Fibroblast of mammary gland (primary cell): ENCODE measurements around the gene SYNJ2.
A peak's percentile ranks its signal among the peaks of the same experiment; 100 is the strongest.

Experiments used
- DNase-seq: peaks from one replicate; pipeline ENCODE4 v3.0.0-alpha.2; 2010; ENCODE audit warnings: low read depth
- H3K4me3 ChIP-seq: 2 replicates; pipeline ENCODE4 v1.5.1; 2011; ENCODE audit warnings: low read depth, mild to moderate bottlenecking, low read length, moderate library complexity; ENCODE audit not compliant: control insufficient read depth
- CTCF ChIP-seq: conservative IDR thresholded peaks from 2 replicates; pipeline ENCODE4 v1.5.1; 2011; ENCODE audit warnings: low read depth, low read length, inconsistent platforms; ENCODE audit not compliant: control insufficient read depth, insufficient read depth

The SYNJ2 gene

DNA sequence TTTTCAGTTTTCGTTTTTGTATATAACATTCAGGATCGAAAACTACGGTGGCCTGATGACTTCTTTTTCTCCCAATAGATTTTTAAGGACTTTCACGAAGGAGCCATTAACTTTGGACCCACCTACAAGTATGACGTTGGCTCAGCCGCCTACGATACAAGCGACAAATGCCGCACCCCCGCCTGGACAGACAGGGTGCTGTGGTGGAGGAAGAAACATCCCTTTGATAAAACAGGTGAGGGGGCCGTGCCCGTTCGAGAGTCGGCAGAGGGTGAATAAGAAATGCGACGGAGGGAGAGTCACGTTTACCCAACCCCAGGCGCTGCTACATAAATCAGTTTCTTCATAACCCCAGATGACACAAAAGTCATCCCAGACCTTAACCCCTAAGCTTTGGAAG lies 94.9 kb downstream of the SYNJ2 start:
- H3K4me3 ChIP-seq, result no peak overlapping the region
- no peak for TF ChIP-seq CTCF
- no peak for DNase-seq

DNA sequence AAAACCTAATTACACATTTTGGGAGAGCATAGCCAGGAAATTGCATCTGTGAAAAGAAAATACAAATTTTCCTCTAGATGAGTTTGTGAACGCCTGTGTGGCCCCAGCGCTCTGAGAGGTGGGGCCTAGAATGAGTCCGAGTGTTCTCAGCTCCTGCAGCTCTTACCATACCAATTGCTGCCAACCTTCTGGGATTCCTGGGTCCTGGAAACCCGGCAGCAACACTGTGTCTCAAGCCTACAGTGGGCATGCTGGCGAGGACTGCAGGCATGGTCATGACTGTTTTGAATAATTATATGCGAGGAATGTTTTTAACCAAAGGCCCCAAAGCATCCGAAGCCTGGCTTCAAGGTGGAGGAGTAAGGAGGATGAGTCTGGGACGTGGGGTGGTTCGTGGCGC lies 96.0 kb downstream of the SYNJ2 start:
- DNase-seq, result no peak
- TF ChIP-seq CTCF, result no peak
- H3K4me3 ChIP-seq, result no peak overlapping the region

DNA sequence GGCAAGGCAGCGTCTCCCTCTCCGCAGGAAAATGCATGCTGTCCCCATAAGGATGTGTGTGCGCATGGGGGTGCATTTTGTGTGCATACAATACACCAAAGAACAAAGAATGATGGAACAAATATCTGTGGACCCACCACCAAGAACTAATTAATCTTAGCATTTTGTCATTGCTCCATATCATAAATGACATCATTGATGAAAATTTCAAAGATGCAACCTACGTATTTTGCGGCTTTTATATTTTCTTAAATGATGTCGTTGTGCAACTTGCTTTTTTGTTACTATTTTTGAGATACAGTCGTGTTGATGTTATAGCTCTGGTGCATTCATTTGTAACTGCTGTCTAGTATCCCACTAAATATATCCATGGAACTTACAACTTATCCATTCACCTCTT lies 96.7 kb downstream of the SYNJ2 start:
- no peak overlapping the region for H3K4me3 ChIP-seq
- DNase-seq, result no peak
- TF ChIP-seq CTCF, result no peak

- no peak overlapping the region for H3K4me3 ChIP-seq
- DNase-seq, result no peak
- TF ChIP-seq CTCF, result no peak
These were observed 99.4 kb downstream of the SYNJ2 start for GRCh38 chr6:158080849-158081656.

DNA sequence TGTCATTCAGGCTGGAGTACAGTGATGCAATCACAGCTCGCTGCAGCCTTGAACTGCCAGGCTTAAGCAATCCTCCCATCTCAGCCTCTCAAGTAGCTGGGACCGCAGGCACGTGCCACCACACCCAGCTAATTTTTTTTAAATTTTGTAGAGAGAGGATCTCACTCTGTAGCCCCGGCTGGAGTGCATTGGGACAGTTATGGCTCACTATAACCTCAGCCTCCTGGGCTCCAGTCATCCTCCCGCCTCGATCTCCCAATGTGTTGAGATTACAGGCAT lies 99.9 kb downstream of the SYNJ2 start:
- DNase-seq, result no peak
- TF ChIP-seq CTCF, result no peak
- H3K4me3 ChIP-seq, result no peak overlapping the region

DNA sequence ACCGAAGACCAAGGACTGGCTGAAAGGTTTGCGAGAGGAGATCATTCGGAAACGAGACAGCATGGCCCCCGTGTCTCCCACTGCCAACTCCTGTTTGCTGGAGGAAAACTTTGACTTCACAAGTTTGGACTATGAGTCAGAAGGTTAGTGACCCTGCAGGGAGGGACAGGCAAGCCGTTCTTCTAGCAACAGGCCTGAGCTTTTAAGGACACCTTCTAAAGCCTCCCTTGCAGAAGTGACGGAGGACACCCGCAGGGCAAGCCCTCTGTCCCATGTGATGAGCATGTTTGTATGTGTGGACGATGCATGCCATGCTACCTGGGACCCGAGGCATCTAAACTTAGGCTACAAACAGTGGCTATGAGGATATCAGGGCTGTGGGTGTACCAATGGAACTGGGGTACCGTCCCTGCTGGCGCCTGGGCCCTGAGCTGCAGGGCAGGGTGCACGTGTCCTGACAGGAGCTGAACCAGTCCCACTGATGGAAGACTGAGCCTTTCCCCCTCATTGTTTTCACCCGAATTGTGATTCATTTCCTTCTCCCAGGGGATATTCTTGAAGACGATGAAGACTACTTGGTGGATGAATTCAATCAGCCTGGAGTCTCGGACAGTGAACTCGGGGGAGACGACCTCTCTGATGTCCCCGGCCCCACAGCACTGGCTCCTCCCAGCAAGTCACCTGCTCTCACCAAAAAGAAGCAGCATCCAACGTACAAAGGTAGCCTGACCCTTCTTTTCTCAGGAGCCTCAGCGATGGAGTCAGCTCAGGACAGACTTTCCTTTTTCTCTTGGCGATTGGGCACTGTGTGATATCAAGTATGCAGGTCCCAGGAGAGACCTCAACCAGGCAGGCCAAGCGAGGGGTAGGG lies 102.0 kb downstream of the SYNJ2 start:
- no peak for TF ChIP-seq CTCF
- no peak overlapping the region for H3K4me3 ChIP-seq
- peak; percentile 30 for DNase-seq
